ENCODE data around the gene ST7. TPM values are rescaled to one million over a fixed set of nuclear protein-coding genes. Genes with fewer than 3 reads are reported as not detected.

Gene ST7
- total RNA-seq, 2 experiments from 2014 or later, result 4.9 to 5.4 TPM

GRCh38 chr7:117278040-117278439 is 324.7 kb downstream of the ST7 start:
- Mint-ChIP-seq H3K27me3 (peaks cover 19% of the 10 kb centered on the region), H3K36me3 (ENCODE audit: low read depth) (no peaks in the 10 kb centered on the region), H3K27ac (no peak overlapping the region), H3K9me3 (no peaks in the 10 kb centered on the region), H3K4me1 (ENCODE audit: low read depth) (no peaks in the 10 kb centered on the region), H3K4me3 (no peak overlapping the region)
- intact Hi-C loops (cut with DNase I, micrococcal nuclease), result no loop called here
- Histone ChIP-seq H3K9me3 (ENCODE audit: control insufficient read depth in 1 of 2, insufficient read depth in 1 of 2, low read length in 2 of 2) (peaks cover 0 to 5% of the 10 kb centered on the region in 2 experiments), H3K4me3 (ENCODE audit: low read length) (no peak overlapping the region), H3K36me3 (ENCODE audit: insufficient read depth, low read length) (no peaks in the 10 kb centered on the region), H3K27me3 (ENCODE audit: control insufficient read depth in 1 of 2, insufficient read depth in 2 of 2, low read length in 2 of 2) (no peaks in the 10 kb centered on the region), H3K27ac (ENCODE audit: low read depth in 1 of 2, low read length in 2 of 2) (no peak overlapping the region), H3K4me1 (ENCODE audit: insufficient read depth, low read length) (no peaks in the 10 kb centered on the region)
- DNase-seq (no peak), ATAC-seq (ENCODE audit: poor library complexity) (no peak)
- TF ChIP-seq CTCF (IDR thresholded peaks at IDR 0.05), result no peak
- ChIA-PET CTCF (no interaction called here), POLR2A (no interaction called here)

GRCh38 chr7:117279203-117279602 is 325.9 kb downstream of the ST7 start:
- H3K4me3 Mint-ChIP-seq, result no peak overlapping the region
- no peak for TF ChIP-seq CTCF (IDR thresholded peaks at IDR 0.05)
- no peaks in the 10 kb centered on the region for H3K9me3 Mint-ChIP-seq
- H3K27ac ChIP-seq (ENCODE audit: low read depth in 1 of 2, low read length in 2 of 2), result no peak overlapping the region
- no peak overlapping the region for H3K4me3 ChIP-seq (ENCODE audit: low read length)
- POLR2A ChIA-PET, result no interaction called here
- no peaks in the 10 kb centered on the region for H3K27me3 ChIP-seq (ENCODE audit: control insufficient read depth in 1 of 2, insufficient read depth in 2 of 2, low read length in 2 of 2)
- no peak for DNase-seq
- H3K36me3 ChIP-seq (ENCODE audit: insufficient read depth, low read length), result no peaks in the 10 kb centered on the region
- H3K4me1 Mint-ChIP-seq (ENCODE audit: low read depth), result no peaks in the 10 kb centered on the region
- ATAC-seq (ENCODE audit: poor library complexity), result no peak
- CTCF ChIA-PET, result no interaction called here
- H3K27ac Mint-ChIP-seq, result no peak overlapping the region
- no peaks in the 10 kb centered on the region for H3K36me3 Mint-ChIP-seq (ENCODE audit: low read depth)
- peaks cover 0 to 5% of the 10 kb centered on the region in 2 experiments for H3K9me3 ChIP-seq (ENCODE audit: control insufficient read depth in 1 of 2, insufficient read depth in 1 of 2, low read length in 2 of 2)
- peaks cover 19% of the 10 kb centered on the region for H3K27me3 Mint-ChIP-seq
- H3K4me1 ChIP-seq (ENCODE audit: insufficient read depth, low read length), result no peaks in the 10 kb centered on the region
- intact Hi-C loops (cut with DNase I, micrococcal nuclease), result no loop called here

Small RNA genes lying within 50 kb of the gene (microRNA-seq; reads per million reads assigned to microRNA genes)
- not detected for gene MIR6132 (ENCODE audit: borderline microRNAs expressed, borderline replicate concordance)

Other genes starting within 250 kb of the ST7 start
- 10 to 100 TPM; 93.6 to 96.5 TPM for gene CAPZA2, start 90.9 kb upstream of the ST7 start, total RNA-seq